ENCODE data around the gene CA12.
"Not testable (repeated sequence)": the region's sequence is repeated elsewhere in the genome, so short reads cannot be mapped to it uniquely, and the experiment has no call there.

Gene CA12

GRCh38 chr15:63420333-63420747 is 38.7 kb upstream of the CA12 start:
- no peak overlapping the region for H3K4me3 ChIP-seq (ENCODE audit: low read depth, low read length)
- TF ChIP-seq CTCF (IDR thresholded peaks at IDR 0.05; ENCODE audit: low read depth, low read length), result no peak

GRCh38 chr15:63418811-63419210 is 37.2 kb upstream of the CA12 start:
- no peak overlapping the region for H3K4me3 ChIP-seq (ENCODE audit: low read depth, low read length)
- no peak for TF ChIP-seq CTCF (IDR thresholded peaks at IDR 0.05; ENCODE audit: low read depth, low read length)

- TF ChIP-seq CTCF (IDR thresholded peaks at IDR 0.05; ENCODE audit: low read depth, low read length), result no peak
- H3K4me3 ChIP-seq (ENCODE audit: low read depth, low read length), result no peak overlapping the region
Observed at GRCh38 chr15:63417721-63418120, 36.1 kb upstream of the CA12 start.

- not testable (repeated sequence) for H3K4me3 ChIP-seq (ENCODE audit: low read depth, low read length)
Observed at GRCh38 chr15:63417274-63417673, 35.6 kb upstream of the CA12 start.

- no peak for TF ChIP-seq CTCF (IDR thresholded peaks at IDR 0.05; ENCODE audit: low read depth, low read length)
- H3K4me3 ChIP-seq (ENCODE audit: low read depth, low read length), result no peak overlapping the region
Observed at GRCh38 chr15:63414474-63415120, 33.0 kb upstream of the CA12 start.

GRCh38 chr15:63412551-63412950 is 30.9 kb upstream of the CA12 start:
- no peak for TF ChIP-seq CTCF (IDR thresholded peaks at IDR 0.05; ENCODE audit: low read depth, low read length)

GRCh38 chr15:63411866-63412265 is 30.2 kb upstream of the CA12 start:
- TF ChIP-seq CTCF (IDR thresholded peaks at IDR 0.05; ENCODE audit: low read depth, low read length), result no peak
- H3K4me3 ChIP-seq (ENCODE audit: low read depth, low read length), result no peak overlapping the region

More at GRCh38 chr15:63412551-63412950, 30.9 kb upstream of the CA12 start:
- H3K4me3 ChIP-seq (ENCODE audit: low read depth, low read length), result no peak overlapping the region

- H3K4me3 ChIP-seq (ENCODE audit: low read depth, low read length), result no peak overlapping the region
- no peak for TF ChIP-seq CTCF (IDR thresholded peaks at IDR 0.05; ENCODE audit: low read depth, low read length)
Observed at GRCh38 chr15:63409179-63409578, 27.5 kb upstream of the CA12 start.

Measured in WI38 (cell line).